Tibial artery (tissue), 4 donors: Measurements from ENCODE around the gene SYT11.

ENCODE experiments used
- DNase-seq, 2 donors: peaks; one replicate each; pipeline ENCODE4 v3.0.0-alpha.2; 2019
- H3K27ac ChIP-seq, 2 donors: fragments of 200-600 bp; sonication (generic) in 1 of 2; 1 replicate in 1 of 2; 2 replicates in 1 of 2; pipeline ENCODE4 v1.5.1; 2018 to 2019; ENCODE audit warnings: mild to moderate bottlenecking in 1 of 2
- H3K27me3 ChIP-seq, 2 donors: fragments of 200-600 bp; sonication (generic) in 1 of 2; one replicate each; pipeline versions ENCODE4 v1.5.1 to v1.6.0; 2016 to 2019
- H3K36me3 ChIP-seq, 3 donors: fragments of 200-600 bp; sonication (generic) in 2 of 3; one replicate each; pipeline ENCODE4 v1.5.1; 2016 to 2019; ENCODE audit warnings: mild to moderate bottlenecking in 2 of 3
- H3K4me1 ChIP-seq, 4 donors: fragments of 200-600 bp; sonication (generic) in 2 of 4; 1 replicate in 3 of 4; 2 replicates in 1 of 4; pipeline ENCODE4 v1.5.1; 2016 to 2019
- H3K4me3 ChIP-seq, 2 donors: fragments of 200-600 bp; sonication (generic) in 1 of 2; 1 replicate in 1 of 2; 2 replicates in 1 of 2; pipeline ENCODE4 v1.5.1; 2018 to 2019; ENCODE audit warnings: mild to moderate bottlenecking in 2 of 2
- H3K9me3 ChIP-seq, 3 donors: fragments of 200-600 bp; sonication (generic) in 1 of 3; one replicate each; pipeline ENCODE4 v1.5.1; 2016 to 2019
- CTCF ChIP-seq, 2 experiments: fragments of 200-600 bp in 1 of 2; fragments of 450-650 bp in 1 of 2; IDR thresholded peaks; one replicate each; pipeline ENCODE4 v1.5.1; 2017 to 2019; ENCODE audit warnings: antibody characterized with exemption in 2 of 2, mild to moderate bottlenecking in 1 of 2, moderate library complexity in 1 of 2
- intact Hi-C: fragments of 100-400 bp; cut with DNase I; formaldehyde crosslinking; loops from one replicate; pipeline ENCODE4 v1.15.0; 2023; ENCODE audit warnings: low total_unique reads

SYT11 gene

GRCh38 chr1:155880950-155881349 is 21.6 kb downstream of the SYT11 start:
- H3K4me1 ChIP-seq = no peaks in the 10 kb centered on the region

GRCh38 chr1:155882235-155882634 is 22.9 kb downstream of the SYT11 start:
- Histone ChIP-seq H3K4me3 (no peak overlapping the region), H3K27ac (no peak overlapping the region), H3K36me3 (peaks cover 29 to 48% (median 39%) of the 10 kb centered on the region in 3 donors), H3K9me3 (no peaks in the 10 kb centered on the region), H3K27me3 (no peaks in the 10 kb centered on the region), H3K4me1 (no peaks in the 10 kb centered on the region)
- no peak for TF ChIP-seq CTCF (IDR thresholded peaks at IDR 0.05)
- intact Hi-C loops = no loop called here
- no peak for DNase-seq

More at GRCh38 chr1:155880950-155881349, 21.6 kb downstream of the SYT11 start:
- H3K9me3 ChIP-seq = no peaks in the 10 kb centered on the region
- intact Hi-C loops = no loop called here
- DNase-seq = no peak
- no peaks in the 10 kb centered on the region for H3K27me3 ChIP-seq
- no peak overlapping the region for H3K27ac ChIP-seq
- peaks cover 29 to 41% (median 39%) of the 10 kb centered on the region in 3 donors for H3K36me3 ChIP-seq
- no peak overlapping the region for H3K4me3 ChIP-seq
- no peak for TF ChIP-seq CTCF (IDR thresholded peaks at IDR 0.05)

GRCh38 chr1:155882766-155883165 is 23.4 kb downstream of the SYT11 start:
- DNase-seq = no peak
- no peaks in the 10 kb centered on the region for H3K27me3 ChIP-seq
- H3K36me3 ChIP-seq = peaks cover 29 to 48% (median 39%) of the 10 kb centered on the region in 3 donors
- H3K4me3 ChIP-seq = no peak overlapping the region
- H3K9me3 ChIP-seq = no peaks in the 10 kb centered on the region
- no peak for TF ChIP-seq CTCF (IDR thresholded peaks at IDR 0.05)
- intact Hi-C loops = no loop called here
- no peaks in the 10 kb centered on the region for H3K4me1 ChIP-seq
- H3K27ac ChIP-seq = no peak overlapping the region

GRCh38 chr1:155884031-155884960 is 24.9 kb downstream of the SYT11 start:
- Histone ChIP-seq H3K4me1 (no peaks in the 10 kb centered on the region), H3K27me3 (no peaks in the 10 kb centered on the region), H3K27ac (peak overlapping the region in 1 of 2 donors; percentile 7), H3K4me3 (no peak overlapping the region), H3K36me3 (peaks cover 29 to 46% (median 38%) of the 10 kb centered on the region in 3 donors), H3K9me3 (no peaks in the 10 kb centered on the region)
- intact Hi-C loops = no loop called here
- no peak for DNase-seq
- no peak for TF ChIP-seq CTCF (IDR thresholded peaks at IDR 0.05)

GRCh38 chr1:155884982-155885381 is 25.6 kb downstream of the SYT11 start:
- H3K9me3 ChIP-seq = no peaks in the 10 kb centered on the region
- no peaks in the 10 kb centered on the region for H3K4me1 ChIP-seq
- no peak for DNase-seq
- intact Hi-C loops = no loop called here
- H3K4me3 ChIP-seq = no peak overlapping the region
- no peaks in the 10 kb centered on the region for H3K27me3 ChIP-seq
- no peak overlapping the region for H3K27ac ChIP-seq
- TF ChIP-seq CTCF (IDR thresholded peaks at IDR 0.05) = no peak
- H3K36me3 ChIP-seq = peaks cover 29 to 42% (median 33%) of the 10 kb centered on the region in 3 donors
